Ovary (tissue), 9 donors: ENCODE measurements around the gene PRAMEF12. TPM values are rescaled to one million over a fixed set of nuclear protein-coding genes. Genes with fewer than 3 reads are reported as not detected.

Experiments used
- DNase-seq, 5 donors: peaks; one replicate each; pipeline ENCODE4 v3.0.0-alpha.2; 2019 to 2020
- H3K27ac ChIP-seq, 2 donors: fragments of 200-600 bp; one replicate each; pipeline versions ENCODE4 v1.5.1 to v1.8.0; 2019 to 2022
- H3K27me3 ChIP-seq: fragments of 200-600 bp; one replicate; pipeline ENCODE4 v1.8.0; 2022
- H3K36me3 ChIP-seq: fragments of 200-600 bp; sonication (generic); one replicate; pipeline ENCODE4 v1.5.1; 2019
- H3K4me1 ChIP-seq: one replicate; pipeline ENCODE4 v1.8.1; 2013; ENCODE audit warnings: mild to moderate bottlenecking, moderate library complexity; ENCODE audit not compliant: insufficient read depth
- H3K4me3 ChIP-seq: fragments of 200-600 bp; sonication (generic); one replicate; pipeline ENCODE4 v1.5.1; 2017
- H3K9me3 ChIP-seq, 2 donors: fragments of 200-600 bp in 1 of 2; sonication (generic) in 1 of 2; one replicate each; pipeline versions ENCODE4 v1.5.1 to v1.8.1; 2013 to 2019; ENCODE audit warnings: mild to moderate bottlenecking in 1 of 2, moderate library complexity in 1 of 2
- EP300 ChIP-seq: sonication (generic); formaldehyde crosslinking; IDR thresholded peaks from one replicate; pipeline ENCODE4 v1.6.1; 2017; ENCODE audit warnings: antibody characterized with exemption
- POLR2A ChIP-seq: fragments of 450-650 bp; IDR thresholded peaks from one replicate; pipeline ENCODE4 v1.6.1; 2017; ENCODE audit warnings: antibody characterized with exemption, mild to moderate bottlenecking, moderate library complexity
- WGBS, 3 donors: extraction: QIAGEN DNeasy Blood & Tissue Kit in 1 of 3; methylation state at CpG; one replicate each; pipeline versions ENCODE4 v1.1.5 to v1.1.7; 2013 to 2017; 5-methylcytosine and 5-hydroxymethylcytosine counted together
- intact Hi-C, 4 donors: fragments of 100-400 bp; cut with DNase I; formaldehyde crosslinking; loops; one replicate each; pipeline versions ENCODE4 v1.11.0 to v1.15.1; 2022 to 2023
- polyA plus RNA-seq, 2 donors: library from polyadenylated mRNA; stranded (reverse); fragments of 200-250 nt in 1 of 2; fragments of 350-450 nt in 1 of 2; fragmentation: Illumina TruSeq in 1 of 2; extraction: RNeasy Lipid Tissue Mini Kit (QIAGEN cat#74804) in 1 of 2; gene quantifications; one replicate each; pipeline ENCODE4 v1.2.3, GENCODE V29; 2013 to 2014
- total RNA-seq, 7 donors: library from RNA; depleted of rRNA in 2 of 7; stranded (reverse); fragments of >200 nt in 2 of 7; fragmentation: NEBNext Ultra II Directional in 3 of 7; extraction: Animal tissue kit (Norgen Biotek cat#: 25700) in 3 of 7; gene quantifications; one replicate each; pipeline versions ENCODE4 v1.1.0 to v1.2.4, GENCODE V29; 2016 to 2023
- TF ChIP-seq, protein P1 (sequence below), 3 donors: fragments of 450-650 bp in 2 of 3; fragments of 200-600 bp in 1 of 3; IDR thresholded peaks; one replicate each; pipeline versions ENCODE4 v1.5.1 to v1.8.0; 2016 to 2022; ENCODE audit warnings: antibody characterized with exemption in 3 of 3, mild to moderate bottlenecking in 1 of 3
- donor health status: DM: no; HTN: no; CAD: no; lungs with moderate emphysema.
- donor health status: DM: no; HTN: no; CAD: no.
- donor health status: Bipolar disorder and iron deficiency.
- donor health status: DM: yes; HTN: yes; CAD: no.
- donor health status: DM: no; HTN: no; CAD: no.
- donor health status: DM: yes; HTN: yes; CAD: no.

Gene PRAMEF12
- total and polyA plus RNA-seq, 9 donors, result not detected

GRCh38 chr1:12763479-12763878 is 10.1 kb upstream of the PRAMEF12 start:
- Histone ChIP-seq H3K9me3 (no peaks in the 10 kb centered on the region), H3K4me1 (no peaks in the 10 kb centered on the region), H3K4me3 (no peak overlapping the region), H3K36me3 (no peaks in the 10 kb centered on the region), H3K27me3 (no peaks in the 10 kb centered on the region), H3K27ac (no peak overlapping the region)
- 68 to 76% (median 71%) methylated on average over 4 of the region's 4 CpGs for WGBS, 3 donors
- TF ChIP-seq, protein P1, sequence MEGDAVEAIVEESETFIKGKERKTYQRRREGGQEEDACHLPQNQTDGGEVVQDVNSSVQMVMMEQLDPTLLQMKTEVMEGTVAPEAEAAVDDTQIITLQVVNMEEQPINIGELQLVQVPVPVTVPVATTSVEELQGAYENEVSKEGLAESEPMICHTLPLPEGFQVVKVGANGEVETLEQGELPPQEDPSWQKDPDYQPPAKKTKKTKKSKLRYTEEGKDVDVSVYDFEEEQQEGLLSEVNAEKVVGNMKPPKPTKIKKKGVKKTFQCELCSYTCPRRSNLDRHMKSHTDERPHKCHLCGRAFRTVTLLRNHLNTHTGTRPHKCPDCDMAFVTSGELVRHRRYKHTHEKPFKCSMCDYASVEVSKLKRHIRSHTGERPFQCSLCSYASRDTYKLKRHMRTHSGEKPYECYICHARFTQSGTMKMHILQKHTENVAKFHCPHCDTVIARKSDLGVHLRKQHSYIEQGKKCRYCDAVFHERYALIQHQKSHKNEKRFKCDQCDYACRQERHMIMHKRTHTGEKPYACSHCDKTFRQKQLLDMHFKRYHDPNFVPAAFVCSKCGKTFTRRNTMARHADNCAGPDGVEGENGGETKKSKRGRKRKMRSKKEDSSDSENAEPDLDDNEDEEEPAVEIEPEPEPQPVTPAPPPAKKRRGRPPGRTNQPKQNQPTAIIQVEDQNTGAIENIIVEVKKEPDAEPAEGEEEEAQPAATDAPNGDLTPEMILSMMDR (IDR thresholded peaks at IDR 0.05), result no peak
- TF ChIP-seq EP300 (no peak), POLR2A (no peak)
- DNase-seq, result no peak
- intact Hi-C loops, result no loop called here

- no peaks in the 10 kb centered on the region for H3K4me1 ChIP-seq
- H3K4me3 ChIP-seq, result no peak overlapping the region
- no peak for TF ChIP-seq POLR2A
- TF ChIP-seq EP300, result no peak
- TF ChIP-seq, protein P1 (IDR thresholded peaks at IDR 0.05), result no peak
- intact Hi-C loops, result no loop called here
- no peaks in the 10 kb centered on the region for H3K9me3 ChIP-seq
- H3K36me3 ChIP-seq, result no peaks in the 10 kb centered on the region
- H3K27me3 ChIP-seq, result no peaks in the 10 kb centered on the region
- 49 to 59% (median 50%) methylated on average over 5 of the region's 5 CpGs for WGBS, 3 donors
- DNase-seq, result no peak
- no peak overlapping the region for H3K27ac ChIP-seq
Measured at GRCh38 chr1:12764016-12764415, 9.5 kb upstream of the PRAMEF12 start.

- Histone ChIP-seq H3K4me3 (no peak overlapping the region), H3K9me3 (no peaks in the 10 kb centered on the region), H3K27ac (no peak overlapping the region), H3K4me1 (no peaks in the 10 kb centered on the region), H3K27me3 (no peaks in the 10 kb centered on the region), H3K36me3 (no peaks in the 10 kb centered on the region)
- no peak for DNase-seq
- WGBS, 3 donors, result 33 to 81% (median 60%) methylated on average over 2 of the region's 2 CpGs
- TF ChIP-seq EP300 (no peak), POLR2A (no peak)
- TF ChIP-seq, protein P1 (IDR thresholded peaks at IDR 0.05), result no peak
- intact Hi-C loops, result no loop called here
Measured at GRCh38 chr1:12769031-12769430, 4.5 kb upstream of the PRAMEF12 start.

GRCh38 chr1:12769976-12770505 is 3.5 kb upstream of the PRAMEF12 start:
- no peaks in the 10 kb centered on the region for H3K27me3 ChIP-seq
- no peaks in the 10 kb centered on the region for H3K36me3 ChIP-seq
- no peak for DNase-seq
- WGBS, 3 donors, result 41 to 52% (median 42%) methylated on average over 7 of the region's 7 CpGs
- H3K4me3 ChIP-seq, result no peak overlapping the region
- no peaks in the 10 kb centered on the region for H3K9me3 ChIP-seq
- H3K27ac ChIP-seq, result no peak overlapping the region
- H3K4me1 ChIP-seq, result no peaks in the 10 kb centered on the region
- TF ChIP-seq POLR2A, result no peak
- TF ChIP-seq EP300, result no peak
- TF ChIP-seq, protein P1 (IDR thresholded peaks at IDR 0.05), result no peak
- intact Hi-C loops, result no loop called here
